Stimulated activated CD4-positive, alpha-beta T cell treated with anti-CD3 and anti-CD28 coated beads, Interleukin-1b, Interleukin-23, amount 100 ng/mL, for 48 hours (primary cell): ENCODE results near the gene SLC10A7.
"Not testable (repeated sequence)": the region's sequence is repeated elsewhere in the genome, so short reads cannot be mapped to it uniquely, and the experiment has no call there.

Source experiments
- DNase-seq: peaks from one replicate; pipeline ENCODE4 v3.0.0-alpha.2; 2020

SLC10A7 gene

GRCh38 chr4:146437778-146438177, 84.0 kb downstream of the SLC10A7 start:
- DNase-seq = no peak

GRCh38 chr4:146436423-146437162, 85.1 kb downstream of the SLC10A7 start:
- no peak for DNase-seq

GRCh38 chr4:146435962-146436361, 85.8 kb downstream of the SLC10A7 start:
- DNase-seq = no peak

GRCh38 chr4:146432065-146432464, 89.7 kb downstream of the SLC10A7 start:
- no peak for DNase-seq

GRCh38 chr4:146428298-146428697, 93.4 kb downstream of the SLC10A7 start:
- no peak for DNase-seq

- no peak for DNase-seq
Measured at GRCh38 chr4:146417822-146418221, 103.9 kb downstream of the SLC10A7 start.

- DNase-seq = no peak
Measured at GRCh38 chr4:146415829-146416228, 105.9 kb downstream of the SLC10A7 start.

- DNase-seq = no peak
Measured at GRCh38 chr4:146407669-146408084, 114.1 kb downstream of the SLC10A7 start.

- DNase-seq = no peak
Measured at GRCh38 chr4:146407257-146407656, 114.5 kb downstream of the SLC10A7 start.

GRCh38 chr4:146401274-146401673, 120.5 kb downstream of the SLC10A7 start:
- no peak for DNase-seq

- no peak for DNase-seq
Measured at GRCh38 chr4:146398896-146399445, 122.8 kb downstream of the SLC10A7 start.

GRCh38 chr4:146398404-146398803, 123.3 kb downstream of the SLC10A7 start:
- DNase-seq = no peak

GRCh38 chr4:146389561-146389960, 132.2 kb downstream of the SLC10A7 start:
- no peak for DNase-seq

- DNase-seq = no peak
Measured at GRCh38 chr4:146382194-146382593, 139.5 kb downstream of the SLC10A7 start.

- DNase-seq = no peak
Measured at GRCh38 chr4:146381263-146381872, 140.4 kb downstream of the SLC10A7 start.

GRCh38 chr4:146379744-146380143, 142.0 kb downstream of the SLC10A7 start:
- no peak for DNase-seq

- no peak for DNase-seq
Measured at GRCh38 chr4:146371812-146372211, 149.9 kb downstream of the SLC10A7 start.

- no peak for DNase-seq
Measured at GRCh38 chr4:146370841-146371240, 150.9 kb downstream of the SLC10A7 start.

- no peak for DNase-seq
Measured at GRCh38 chr4:146369446-146369845, 152.3 kb downstream of the SLC10A7 start.

- DNase-seq = no peak
Measured at GRCh38 chr4:146368209-146368608, 153.5 kb downstream of the SLC10A7 start.

GRCh38 chr4:146367347-146367746, 154.4 kb downstream of the SLC10A7 start:
- no peak for DNase-seq

GRCh38 chr4:146359771-146360170, 162.0 kb downstream of the SLC10A7 start:
- DNase-seq = no peak

- DNase-seq = not testable (repeated sequence)
Measured at GRCh38 chr4:146350114-146350513, 171.6 kb downstream of the SLC10A7 start.

- DNase-seq = no peak
Measured at GRCh38 chr4:146349306-146349705, 172.4 kb downstream of the SLC10A7 start.
